Measurements from ENCODE around the gene MECP2. TPM values are rescaled to one million over a fixed set of nuclear protein-coding genes. Genes with fewer than 3 reads are reported as not detected.
"Not testable (repeated sequence)": the region's sequence is repeated elsewhere in the genome, so short reads cannot be mapped to it uniquely, and the experiment has no call there.

MECP2 gene
- total RNA-seq, 6 experiments from 2014 or later = 14.1 to 18.4 (median 16.0) TPM

GRCh38 chrX:153999359-154000037, 98.0 kb downstream of the MECP2 start:
- Histone ChIP-seq H3K27ac (no peak overlapping the region), H3K4me1 (no peaks in the 10 kb centered on the region), H3K9me3 (no peaks in the 10 kb centered on the region), H3K4me3 (no peak overlapping the region), H3K36me3 (no peaks in the 10 kb centered on the region), H3K27me3 (no peaks in the 10 kb centered on the region)
- DNase-seq (no peak), ATAC-seq (no peak)
- TF ChIP-seq POLR2A (IDR thresholded peaks at IDR 0.05) (no peak), CTCF (IDR thresholded peaks at IDR 0.05) (no peak)
- 69% methylated on average over 5 of the region's 19 CpGs for WGBS (ENCODE audit: insufficient coverage, low coverage, low lambda C conversion rate, missing lambda C conversion rate)
- intact Hi-C loops (cut with DNase I) = no loop called here

GRCh38 chrX:153995504-153995903, 102.0 kb downstream of the MECP2 start:
- H3K36me3 ChIP-seq = no peaks in the 10 kb centered on the region
- no peak overlapping the region for H3K27ac ChIP-seq
- H3K4me3 ChIP-seq = no peak overlapping the region
- TF ChIP-seq CTCF (IDR thresholded peaks at IDR 0.05) (no peak), POLR2A (IDR thresholded peaks at IDR 0.05) (no peak)
- no peak for DNase-seq
- H3K4me1 ChIP-seq = no peaks in the 10 kb centered on the region
- no peaks in the 10 kb centered on the region for H3K9me3 ChIP-seq
- intact Hi-C loops (cut with DNase I) = no loop called here
- 97% methylated on average over 7 of the region's 8 CpGs for WGBS (ENCODE audit: insufficient coverage, low coverage, low lambda C conversion rate, missing lambda C conversion rate)
- ATAC-seq = no peak
- no peaks in the 10 kb centered on the region for H3K27me3 ChIP-seq

GRCh38 chrX:153994398-153994797, 103.1 kb downstream of the MECP2 start:
- H3K9me3 ChIP-seq; ATAC-seq; H3K27ac ChIP-seq; H3K4me3 ChIP-seq; H3K4me1 ChIP-seq; H3K27me3 ChIP-seq; H3K36me3 ChIP-seq; DNase-seq; intact Hi-C loops (cut with DNase I): not testable (repeated sequence)
- no CpG with 5 or more reads among the region's 5 CpGs for WGBS (ENCODE audit: insufficient coverage, low coverage, low lambda C conversion rate, missing lambda C conversion rate)

GRCh38 chrX:153993978-153994377, 103.5 kb downstream of the MECP2 start:
- Histone ChIP-seq H3K4me3 (no peak overlapping the region), H3K27me3 (no peaks in the 10 kb centered on the region), H3K27ac (no peak overlapping the region), H3K4me1 (no peaks in the 10 kb centered on the region), H3K36me3 (no peaks in the 10 kb centered on the region), H3K9me3 (no peaks in the 10 kb centered on the region)
- no peak for DNase-seq
- WGBS (ENCODE audit: insufficient coverage, low coverage, low lambda C conversion rate, missing lambda C conversion rate) = 75% methylated on average over 10 of the region's 10 CpGs
- TF ChIP-seq CTCF (IDR thresholded peaks at IDR 0.05) = no peak
- TF ChIP-seq POLR2A (IDR thresholded peaks at IDR 0.05) = no peak
- ATAC-seq = no peak
- intact Hi-C loops (cut with DNase I) = no loop called here

GRCh38 chrX:153993079-153993478, 104.4 kb downstream of the MECP2 start:
- DNase-seq = no peak
- H3K27ac ChIP-seq = no peak overlapping the region
- ATAC-seq = no peak
- H3K4me1 ChIP-seq = no peaks in the 10 kb centered on the region
- H3K27me3 ChIP-seq = no peaks in the 10 kb centered on the region
- 77% methylated on average over 7 of the region's 12 CpGs for WGBS (ENCODE audit: insufficient coverage, low coverage, low lambda C conversion rate, missing lambda C conversion rate)
- no peaks in the 10 kb centered on the region for H3K9me3 ChIP-seq
- no peaks in the 10 kb centered on the region for H3K36me3 ChIP-seq
- intact Hi-C loops (cut with DNase I) = no loop called here
- no peak for TF ChIP-seq POLR2A (IDR thresholded peaks at IDR 0.05)
- no peak for TF ChIP-seq CTCF (IDR thresholded peaks at IDR 0.05)
- no peak overlapping the region for H3K4me3 ChIP-seq

All from right lobe of liver (tissue), 6 donors.